GM21619 (cell line): ENCODE measurements around the gene STXBP6.

ENCODE experiments used
- ATAC-seq: cut with Tn5 transposase; IDR thresholded peaks from one replicate; pipeline ENCODE4 v1.9.1; 2021; ENCODE audit not compliant: unreplicated experiment

STXBP6 gene

DNA sequence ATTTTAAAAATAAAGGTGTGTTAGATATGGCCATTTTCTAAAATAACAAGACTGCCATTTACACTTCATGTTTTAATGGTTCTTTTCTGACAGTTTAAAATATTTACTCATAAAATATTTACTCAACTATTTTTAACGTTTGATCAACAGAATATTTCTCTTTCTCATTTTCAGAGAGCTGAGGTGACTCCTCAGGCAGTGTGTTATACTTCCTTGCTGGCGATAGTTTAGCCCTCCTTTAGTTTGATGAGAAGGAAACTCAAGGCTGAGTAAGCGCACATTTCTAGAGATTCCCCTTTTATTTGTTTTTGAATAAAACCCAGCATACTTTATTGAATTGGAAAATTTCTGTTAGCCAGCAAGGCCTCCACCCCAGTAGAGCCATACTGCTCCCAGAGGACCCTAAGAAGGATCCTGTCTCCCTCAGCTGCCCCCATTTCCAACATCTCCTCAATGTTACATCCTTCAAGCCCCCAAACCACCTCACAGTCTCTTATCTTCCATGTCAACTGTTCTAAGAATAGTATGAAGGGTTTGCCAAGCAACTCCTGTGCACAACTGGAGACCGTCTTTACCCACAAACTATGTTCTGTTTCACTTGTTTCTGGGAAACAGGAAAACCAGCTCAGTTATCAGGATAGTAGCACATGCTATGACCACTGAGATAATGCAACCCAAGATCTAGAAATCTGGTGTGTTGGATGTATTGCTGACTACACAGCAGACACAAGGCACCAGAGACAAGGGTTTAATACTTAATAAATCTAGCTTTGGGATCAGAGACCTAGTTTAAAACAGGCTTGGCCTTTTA lies 129.5 kb downstream of the STXBP6 start:
- no peak for ATAC-seq

DNA sequence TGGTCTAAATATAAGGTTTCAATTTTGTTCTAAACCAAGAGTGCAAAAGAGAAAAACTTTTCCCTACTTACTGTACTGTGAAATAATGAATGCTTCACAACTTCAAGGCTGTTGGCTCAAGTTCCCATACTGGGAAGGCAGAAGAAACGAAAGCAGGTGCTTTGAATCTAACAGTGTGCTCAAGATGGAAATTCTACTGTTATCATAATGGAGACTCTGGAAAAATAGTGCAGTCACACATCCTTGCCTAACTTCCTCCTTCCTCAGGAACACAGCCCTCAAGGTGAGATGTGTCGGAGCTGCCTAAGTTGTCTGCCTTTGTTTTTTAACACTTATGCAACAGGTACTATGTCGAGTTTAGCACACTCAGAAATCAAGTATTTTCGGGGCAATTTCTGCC lies 131.1 kb downstream of the STXBP6 start:
- no peak for ATAC-seq

DNA sequence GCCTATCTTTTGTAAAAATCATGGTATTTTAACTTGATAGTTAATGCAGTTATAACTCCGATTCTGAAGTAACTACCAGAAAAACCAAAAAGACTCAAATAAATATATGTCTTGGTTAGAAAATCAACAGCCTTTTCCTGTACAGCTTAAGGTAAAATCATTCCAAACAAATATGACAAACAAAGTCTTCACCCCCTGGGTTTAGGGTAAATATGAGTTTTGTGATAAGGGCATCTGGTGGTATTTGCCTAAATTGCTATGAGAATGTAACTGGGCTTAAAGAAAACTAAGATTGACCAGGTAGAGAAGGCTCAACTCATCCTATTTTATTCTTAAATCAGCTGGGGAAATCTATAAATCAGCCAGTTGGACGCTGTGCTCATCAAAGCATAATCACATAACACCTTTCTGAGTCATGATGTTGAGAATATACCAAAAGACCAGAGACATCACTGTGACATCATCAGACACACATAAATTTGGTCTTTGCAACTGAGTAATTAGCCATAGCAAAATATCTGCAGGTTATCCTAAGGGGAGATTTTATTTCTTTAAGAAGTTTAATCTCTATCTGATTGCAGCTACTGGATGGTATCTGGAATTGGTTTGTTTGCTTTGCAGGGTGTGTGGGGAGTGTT lies 133.9 kb downstream of the STXBP6 start:
- ATAC-seq: no peak

DNA sequence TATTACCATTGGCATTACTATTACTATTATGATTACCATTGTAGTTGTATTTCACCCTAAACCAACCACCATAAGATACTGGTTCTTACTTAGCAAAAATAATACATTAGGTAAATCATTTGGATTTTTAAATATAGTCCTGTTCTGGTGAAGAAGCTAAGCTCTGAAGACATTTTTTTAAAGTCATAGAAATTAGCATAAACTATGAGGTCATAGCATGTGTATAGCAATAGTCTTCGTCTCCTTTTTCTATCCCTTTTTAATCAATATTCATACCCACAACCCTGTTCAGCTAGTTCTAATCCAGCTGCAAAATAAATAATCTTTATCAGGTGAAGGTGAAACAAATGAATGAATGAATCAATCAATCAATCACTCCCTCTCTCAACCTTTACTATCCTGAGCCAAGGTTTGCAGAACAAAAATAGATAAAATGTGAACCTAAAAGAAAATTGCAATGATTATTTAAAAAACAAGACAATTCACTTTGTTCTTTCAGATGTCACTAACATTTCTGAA lies 134.5 kb downstream of the STXBP6 start:
- ATAC-seq: no peak

DNA sequence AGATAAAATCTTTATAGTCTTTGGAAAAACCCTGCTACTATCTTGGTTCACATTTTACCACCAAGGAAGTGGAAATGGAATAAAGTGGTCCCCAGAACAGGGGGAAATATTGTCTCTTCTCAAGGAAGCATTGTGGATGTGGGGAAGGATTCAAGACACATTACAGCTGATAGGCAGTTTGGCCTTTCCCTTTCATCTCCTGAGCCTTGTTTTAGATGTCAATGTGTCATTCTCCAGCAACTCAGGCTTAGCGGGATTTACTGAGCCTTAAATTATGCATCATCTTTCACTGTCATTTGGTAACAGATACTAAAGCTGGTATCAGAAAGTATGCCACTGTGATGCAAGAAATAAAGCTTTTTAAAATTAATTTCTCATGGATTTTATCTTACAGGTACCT lies 136.2 kb downstream of the STXBP6 start:
- no peak for ATAC-seq

DNA sequence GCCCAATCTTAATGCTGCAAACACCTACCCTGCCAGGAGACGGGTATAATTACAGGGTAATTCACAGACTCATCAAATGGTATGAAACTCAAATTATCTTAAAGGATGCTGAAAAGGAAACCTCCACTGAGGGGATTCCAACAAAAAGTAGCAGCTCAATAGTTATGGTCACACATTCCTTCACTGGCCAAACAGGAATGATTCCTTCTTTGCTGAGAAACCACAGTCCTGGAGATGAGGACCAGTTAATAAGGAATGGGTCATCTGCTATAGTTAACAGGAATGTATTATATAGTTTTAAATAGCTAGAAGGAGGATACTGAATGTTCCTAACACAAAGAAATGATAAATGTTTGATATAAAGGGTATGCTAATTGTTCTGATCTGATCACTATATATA lies 136.9 kb downstream of the STXBP6 start:
- no peak for ATAC-seq

DNA sequence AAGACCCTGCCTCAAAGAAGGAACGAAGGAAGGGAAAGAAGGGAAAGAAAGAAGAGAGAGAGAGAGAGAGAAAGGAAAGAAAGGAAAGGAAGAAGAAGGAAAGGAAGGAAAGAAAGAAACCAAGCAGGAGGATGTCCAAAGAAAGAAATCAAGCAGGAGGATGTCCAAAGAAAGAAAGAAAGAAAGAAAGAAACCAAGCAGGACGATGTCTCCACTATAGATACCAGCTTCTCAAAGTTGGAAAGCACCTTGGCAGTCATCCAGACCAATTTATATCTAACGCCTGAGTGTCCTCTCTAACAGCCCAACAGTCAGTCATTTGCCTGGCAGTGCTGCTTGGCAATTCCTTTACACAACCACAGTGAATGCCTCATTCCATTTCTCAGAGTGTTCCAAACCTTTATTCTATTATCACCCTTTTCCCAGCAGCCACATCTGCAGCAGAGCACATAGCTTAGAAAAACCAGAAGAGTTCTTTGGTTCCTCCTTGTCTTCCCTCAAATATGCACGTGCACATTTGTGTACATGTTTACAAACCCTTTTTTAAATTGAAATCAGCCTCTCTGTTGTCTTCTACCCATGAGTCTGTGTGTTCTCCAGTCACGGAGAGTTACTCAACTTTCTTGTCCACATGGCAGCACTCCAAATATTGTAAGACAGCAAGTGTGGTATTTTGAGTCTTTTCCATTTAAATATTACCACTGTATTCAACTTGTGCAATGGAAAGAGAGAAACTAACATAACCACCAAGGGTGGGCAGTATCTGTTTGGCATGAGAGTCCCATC lies 138.4 kb downstream of the STXBP6 start:
- ATAC-seq: no peak

DNA sequence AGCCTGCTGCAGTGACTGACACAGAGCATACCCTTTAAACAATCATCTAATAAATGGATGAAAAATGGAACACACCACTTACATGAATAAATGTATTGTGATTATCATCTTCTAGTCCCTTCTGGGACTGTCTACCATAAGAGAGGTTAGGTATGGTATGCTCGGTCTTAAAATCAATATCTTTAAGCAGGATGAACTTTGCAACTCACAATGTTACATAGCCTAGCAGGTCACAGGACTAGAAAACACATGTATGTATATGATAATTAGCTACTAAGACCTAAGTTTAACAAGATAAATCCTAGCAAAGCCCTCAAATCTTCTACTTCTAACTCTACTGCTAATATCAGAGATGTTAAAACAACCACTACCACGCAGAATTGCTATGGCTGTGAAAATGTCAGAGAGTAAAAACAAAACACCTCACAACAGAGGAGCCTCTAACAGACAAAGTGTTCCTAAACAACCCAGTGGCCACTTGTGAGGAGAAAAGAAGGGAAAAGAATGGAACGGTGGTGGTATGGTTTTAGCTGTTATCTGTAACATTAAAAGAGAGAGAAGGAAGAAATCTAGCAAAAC lies 139.4 kb downstream of the STXBP6 start:
- no peak for ATAC-seq

DNA sequence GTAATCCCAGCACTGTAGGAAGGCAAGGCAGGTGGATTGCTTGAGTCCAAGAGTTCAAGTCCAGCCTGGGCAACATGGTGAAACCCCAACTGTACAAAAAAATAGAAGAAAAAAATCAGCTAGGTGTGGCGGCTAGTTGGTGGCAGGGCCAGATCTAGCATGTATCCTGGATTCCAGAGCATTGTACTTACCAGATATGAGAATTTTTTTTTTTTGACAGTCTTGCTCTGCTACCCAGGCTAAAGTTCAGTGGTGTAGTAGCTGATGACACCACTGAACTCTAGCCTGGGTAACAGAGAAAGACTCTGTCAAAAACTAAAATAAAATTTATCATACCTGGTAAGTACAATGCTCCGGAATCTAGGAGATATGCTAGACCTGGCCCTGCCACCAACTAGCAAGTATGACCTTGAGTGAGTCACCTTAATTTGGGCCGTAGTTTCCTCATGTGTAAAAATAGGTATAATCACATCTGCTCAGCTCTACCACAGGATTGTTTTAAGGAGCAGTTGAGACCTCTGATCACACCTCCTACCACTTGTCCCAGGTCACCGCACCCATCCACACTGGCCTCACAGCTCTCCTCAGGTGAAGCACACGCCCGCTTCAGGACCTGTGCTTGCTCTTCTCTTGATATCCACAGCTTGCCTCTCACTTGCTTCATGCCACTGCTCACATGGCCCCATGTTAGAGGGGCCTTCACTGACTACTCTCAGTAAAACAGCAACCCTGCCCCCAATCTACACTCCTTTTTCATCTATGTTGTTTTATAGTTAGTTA lies 140.2 kb downstream of the STXBP6 start:
- no peak for ATAC-seq

DNA sequence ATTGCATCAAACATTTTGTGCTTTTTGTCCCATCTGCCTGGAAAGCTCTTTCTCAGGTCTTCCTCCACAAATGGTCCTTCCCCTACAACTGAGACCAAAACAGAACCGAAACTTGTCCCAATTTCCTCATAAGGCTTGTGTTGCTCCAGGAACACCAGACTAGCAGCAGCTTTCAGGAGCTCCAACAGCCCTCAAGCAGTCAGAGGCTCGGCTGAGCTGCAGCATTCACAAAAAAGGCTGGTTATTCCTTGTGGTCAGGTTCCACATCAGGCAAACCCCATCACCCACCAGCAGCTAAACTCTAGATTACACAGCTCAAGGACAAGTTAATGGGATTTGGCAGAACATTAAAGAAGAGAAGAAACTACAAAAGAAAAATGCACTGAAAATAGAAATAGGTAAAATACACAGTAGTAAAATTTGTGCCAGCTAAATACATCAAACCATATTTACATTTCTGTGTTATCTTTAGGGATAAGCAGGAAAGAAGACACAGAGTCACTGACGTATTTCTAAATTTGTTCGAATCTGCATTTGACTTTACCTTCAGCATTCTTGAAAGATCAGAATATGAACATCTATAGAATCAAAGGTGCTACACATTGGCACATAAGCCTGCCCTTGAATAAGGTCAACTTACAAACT lies 141.2 kb downstream of the STXBP6 start:
- ATAC-seq: no peak

DNA sequence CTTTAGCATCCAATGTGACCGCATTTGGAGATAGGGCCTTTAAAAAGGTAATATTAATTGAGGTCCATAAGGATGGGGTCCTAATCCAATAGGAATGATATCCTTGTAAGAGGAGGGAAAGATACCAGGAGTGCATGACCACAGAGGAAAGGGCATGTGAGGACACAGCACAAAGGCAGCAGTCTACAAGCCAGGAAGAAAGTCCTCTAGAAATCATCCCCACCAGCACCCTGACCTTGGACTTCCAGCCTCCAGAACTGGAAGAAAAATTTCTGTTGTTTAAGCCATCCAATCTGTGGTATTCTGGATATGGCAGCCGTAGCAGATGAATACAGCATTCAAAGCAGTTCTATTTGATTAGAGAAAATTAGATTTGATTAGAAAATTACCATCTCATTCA lies 145.4 kb downstream of the STXBP6 start:
- no peak for ATAC-seq

DNA sequence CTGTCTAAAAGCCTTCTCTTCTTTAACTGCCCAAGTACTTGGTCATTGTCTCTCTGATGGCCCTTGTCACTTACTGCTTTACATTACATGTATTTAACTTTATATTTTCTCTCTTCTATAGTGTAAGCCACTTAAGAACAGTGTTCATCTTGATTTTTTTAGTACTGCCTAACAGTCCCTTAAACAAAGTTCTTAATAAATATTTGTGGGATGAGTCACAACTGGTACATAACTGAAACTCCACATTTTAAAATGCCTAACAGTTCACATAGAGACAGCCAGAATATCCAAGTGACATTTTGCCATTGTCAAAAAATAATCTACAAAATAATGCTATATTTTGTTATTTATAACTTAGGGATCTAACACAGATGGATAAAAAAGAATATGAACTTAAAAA lies 146.6 kb downstream of the STXBP6 start:
- no peak for ATAC-seq

DNA sequence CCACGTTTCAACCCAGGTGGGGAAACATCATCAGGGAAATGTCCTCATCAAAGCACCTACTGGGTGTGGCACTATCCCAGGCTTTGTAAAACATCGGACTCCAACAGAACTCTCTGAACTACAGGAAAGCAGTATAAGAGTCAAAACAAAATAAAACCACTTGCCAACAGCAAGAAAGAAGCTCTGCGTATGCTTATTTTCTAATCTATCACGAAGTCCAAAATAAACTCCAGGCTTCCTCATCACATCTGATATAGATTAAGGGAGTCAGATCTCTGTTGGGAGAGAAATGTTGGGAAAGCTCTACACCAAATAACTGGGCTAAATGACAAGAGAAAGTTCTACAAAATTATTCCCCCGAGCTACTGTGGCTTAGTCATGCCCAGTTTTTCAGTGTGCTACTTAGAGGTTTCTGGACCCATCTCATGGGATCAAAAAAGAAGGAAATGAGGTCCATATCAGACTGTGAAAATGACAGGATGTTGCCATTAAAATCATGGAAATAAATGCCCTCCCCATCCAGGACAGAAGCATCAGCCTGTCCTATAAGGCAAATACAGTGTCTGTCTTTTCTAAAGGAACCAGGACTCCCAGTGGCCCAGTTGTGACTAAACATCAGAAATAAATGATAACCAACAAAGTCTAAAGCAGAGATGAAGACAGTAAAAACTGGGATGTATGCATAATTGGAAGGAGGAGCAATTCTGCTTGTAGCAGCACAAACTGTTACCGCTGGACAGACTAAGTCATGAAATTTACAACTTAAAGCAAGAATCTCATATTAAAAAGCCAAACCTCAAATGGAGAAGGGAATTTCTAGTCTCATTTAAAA lies 149.5 kb downstream of the STXBP6 start:
- ATAC-seq: no peak

DNA sequence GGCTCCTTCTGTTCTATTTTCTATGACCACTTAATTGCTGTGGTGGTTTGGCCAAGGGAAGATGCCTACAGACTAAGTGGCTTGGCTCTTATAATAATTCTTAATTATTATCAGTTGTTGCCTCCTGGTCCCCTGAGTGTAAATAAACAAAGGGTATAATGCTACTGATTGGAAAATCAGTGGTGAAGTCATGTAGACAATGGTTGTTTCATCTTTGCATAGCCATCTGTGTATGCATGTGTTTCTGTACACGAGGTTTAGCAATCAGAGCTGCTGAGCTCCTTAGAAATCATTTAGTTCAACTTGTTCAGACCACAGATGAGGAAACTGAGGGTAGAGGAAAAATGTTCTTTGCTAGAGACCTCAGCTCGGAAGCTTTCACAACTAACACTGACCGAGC lies 152.2 kb downstream of the STXBP6 start:
- no peak for ATAC-seq

DNA sequence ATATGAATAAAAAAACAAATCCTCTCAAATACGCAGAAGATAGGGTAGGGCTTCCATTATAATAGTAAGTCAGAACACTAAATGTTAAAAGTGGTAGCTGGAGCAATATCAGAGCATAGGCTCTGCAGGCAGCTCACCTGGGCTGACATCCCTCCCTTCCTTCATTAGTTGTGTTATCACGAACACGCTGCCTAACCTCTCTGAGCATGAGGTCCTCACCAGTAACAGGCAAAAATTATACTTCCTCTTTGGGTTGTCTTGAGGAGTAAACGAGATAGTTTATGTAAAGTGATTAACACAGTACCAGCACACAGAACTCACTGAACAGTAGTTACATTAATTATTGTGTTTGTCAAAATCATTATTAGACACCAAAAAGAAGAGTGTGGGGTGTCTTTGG lies 154.3 kb downstream of the STXBP6 start:
- no peak for ATAC-seq

DNA sequence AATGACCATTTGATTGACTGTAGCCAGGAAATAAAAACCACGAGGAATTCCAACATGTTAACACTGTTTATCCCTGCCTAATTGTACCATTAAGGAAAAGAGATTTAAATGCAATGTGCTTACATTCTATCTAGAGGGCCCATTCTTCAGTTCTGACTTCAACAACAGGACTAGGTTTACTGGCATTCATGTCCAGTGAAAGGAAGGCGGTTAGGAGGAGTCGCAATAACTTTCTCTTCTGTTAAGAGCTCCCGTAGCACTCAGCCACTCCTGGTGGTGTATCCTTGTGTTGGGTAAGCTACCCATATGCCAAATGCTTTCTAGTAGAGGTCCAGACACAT lies 154.7 kb downstream of the STXBP6 start:
- no peak for ATAC-seq

DNA sequence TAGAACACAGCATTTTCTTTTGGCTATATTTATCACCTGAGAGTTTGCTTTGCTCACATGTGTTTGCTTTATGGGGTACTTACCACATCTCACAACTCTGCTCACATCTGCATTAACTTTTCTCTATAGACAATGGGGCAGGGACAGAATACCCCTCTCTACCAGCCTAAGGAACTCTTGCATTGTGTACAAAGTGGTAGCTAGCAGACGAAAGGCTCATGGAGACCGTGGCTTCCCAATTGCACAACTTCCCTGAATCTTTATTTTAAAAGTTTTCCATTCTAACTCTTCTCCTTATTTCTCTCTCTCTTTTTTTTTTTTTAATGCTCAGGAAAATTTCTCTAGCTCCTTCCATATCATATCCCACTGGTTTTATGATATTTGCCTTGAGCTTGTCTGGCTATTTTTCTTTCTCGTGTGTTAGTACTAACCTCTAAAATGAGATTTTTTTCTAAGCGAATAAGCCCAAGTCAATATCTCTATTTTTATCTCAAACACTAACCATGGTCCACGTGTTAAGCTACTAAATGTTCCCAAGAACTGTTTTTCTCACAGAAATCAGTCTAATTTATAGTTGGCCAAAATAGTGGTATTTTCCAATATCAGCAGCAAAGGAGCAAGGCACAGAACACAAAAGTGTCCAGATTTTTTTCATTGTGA lies 155.2 kb downstream of the STXBP6 start:
- no peak for ATAC-seq

DNA sequence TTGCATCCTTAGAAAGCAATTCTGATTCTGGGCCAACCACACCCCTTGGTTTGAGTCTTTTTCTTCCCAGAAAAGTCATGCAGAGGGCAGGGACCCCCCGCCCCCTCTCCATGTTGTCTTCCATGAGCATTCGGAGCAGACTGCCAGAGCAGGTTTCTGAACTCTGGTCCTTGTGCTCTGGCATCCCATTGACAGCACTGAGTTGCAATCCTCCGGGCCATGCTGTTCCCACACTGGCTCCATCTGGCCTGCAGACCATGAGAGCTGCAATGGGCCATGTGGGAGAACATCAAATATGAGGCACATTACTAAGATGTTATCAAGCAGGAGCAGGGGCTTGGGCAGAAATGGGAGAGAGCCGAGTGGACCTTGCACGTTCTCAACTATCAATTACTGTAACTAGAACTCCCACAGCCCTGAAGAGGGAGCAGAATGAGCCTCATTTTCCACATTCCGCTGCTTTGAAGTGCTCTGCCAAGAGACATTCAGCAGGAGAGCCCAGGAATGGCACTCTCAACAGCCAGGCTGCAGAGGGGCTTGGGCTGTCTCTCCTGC lies 157.4 kb downstream of the STXBP6 start:
- ATAC-seq: no peak
